ENCODE data around the gene UVRAG. TPM values are rescaled to one million over a fixed set of nuclear protein-coding genes. Genes with fewer than 3 reads are reported as not detected.
"Not testable (repeated sequence)": the region's sequence is repeated elsewhere in the genome, so short reads cannot be mapped to it uniquely, and the experiment has no call there.

Gene UVRAG
- total RNA-seq, 3 donors from 2014 or later (not counting 1 experiment from before 2014, with no cell fraction given): 39.9 to 52.5 (median 41.4) TPM

- Histone ChIP-seq H3K27me3 (ENCODE audit: control insufficient read depth, insufficient read depth, low read length) (no peaks in the 10 kb centered on the region), H3K4me3 (ENCODE audit: low read length) (no peak overlapping the region), H3K36me3 (ENCODE audit: control insufficient read depth, insufficient read depth, low read length) (no peaks in the 10 kb centered on the region), H3K4me1 (ENCODE audit: control insufficient read depth, insufficient read depth, low read length) (no peaks in the 10 kb centered on the region), H3K9me3 (ENCODE audit: control insufficient read depth, insufficient read depth, low read length) (no peaks in the 10 kb centered on the region), H3K27ac (ENCODE audit: low read length) (peak overlapping the region; percentile 6)
- Mint-ChIP-seq H3K4me1 (peaks cover 19 to 27% of the 10 kb centered on the region in 2 donors), H3K4me3 (no peak overlapping the region), H3K27ac (peak overlapping the region in 1 of 2 donors; percentile 25), H3K36me3 (no peaks in the 10 kb centered on the region), H3K9me3 (no peaks in the 10 kb centered on the region), H3K27me3 (ENCODE audit: low read depth in 2 of 2) (no peaks in the 10 kb centered on the region)
- DNase-seq (no peak), ATAC-seq (no peak)
- TF ChIP-seq, protein P1, sequence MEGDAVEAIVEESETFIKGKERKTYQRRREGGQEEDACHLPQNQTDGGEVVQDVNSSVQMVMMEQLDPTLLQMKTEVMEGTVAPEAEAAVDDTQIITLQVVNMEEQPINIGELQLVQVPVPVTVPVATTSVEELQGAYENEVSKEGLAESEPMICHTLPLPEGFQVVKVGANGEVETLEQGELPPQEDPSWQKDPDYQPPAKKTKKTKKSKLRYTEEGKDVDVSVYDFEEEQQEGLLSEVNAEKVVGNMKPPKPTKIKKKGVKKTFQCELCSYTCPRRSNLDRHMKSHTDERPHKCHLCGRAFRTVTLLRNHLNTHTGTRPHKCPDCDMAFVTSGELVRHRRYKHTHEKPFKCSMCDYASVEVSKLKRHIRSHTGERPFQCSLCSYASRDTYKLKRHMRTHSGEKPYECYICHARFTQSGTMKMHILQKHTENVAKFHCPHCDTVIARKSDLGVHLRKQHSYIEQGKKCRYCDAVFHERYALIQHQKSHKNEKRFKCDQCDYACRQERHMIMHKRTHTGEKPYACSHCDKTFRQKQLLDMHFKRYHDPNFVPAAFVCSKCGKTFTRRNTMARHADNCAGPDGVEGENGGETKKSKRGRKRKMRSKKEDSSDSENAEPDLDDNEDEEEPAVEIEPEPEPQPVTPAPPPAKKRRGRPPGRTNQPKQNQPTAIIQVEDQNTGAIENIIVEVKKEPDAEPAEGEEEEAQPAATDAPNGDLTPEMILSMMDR (IDR thresholded peaks at IDR 0.05): no peak
- 31% methylated on average over 8 of the region's 8 CpGs for WGBS (ENCODE audit: insufficient coverage)
- intact Hi-C loops (cut with micrococcal nuclease): no loop called here
Measured at GRCh38 chr11:75873417-75874221, 58.6 kb downstream of the UVRAG start.

DNA sequence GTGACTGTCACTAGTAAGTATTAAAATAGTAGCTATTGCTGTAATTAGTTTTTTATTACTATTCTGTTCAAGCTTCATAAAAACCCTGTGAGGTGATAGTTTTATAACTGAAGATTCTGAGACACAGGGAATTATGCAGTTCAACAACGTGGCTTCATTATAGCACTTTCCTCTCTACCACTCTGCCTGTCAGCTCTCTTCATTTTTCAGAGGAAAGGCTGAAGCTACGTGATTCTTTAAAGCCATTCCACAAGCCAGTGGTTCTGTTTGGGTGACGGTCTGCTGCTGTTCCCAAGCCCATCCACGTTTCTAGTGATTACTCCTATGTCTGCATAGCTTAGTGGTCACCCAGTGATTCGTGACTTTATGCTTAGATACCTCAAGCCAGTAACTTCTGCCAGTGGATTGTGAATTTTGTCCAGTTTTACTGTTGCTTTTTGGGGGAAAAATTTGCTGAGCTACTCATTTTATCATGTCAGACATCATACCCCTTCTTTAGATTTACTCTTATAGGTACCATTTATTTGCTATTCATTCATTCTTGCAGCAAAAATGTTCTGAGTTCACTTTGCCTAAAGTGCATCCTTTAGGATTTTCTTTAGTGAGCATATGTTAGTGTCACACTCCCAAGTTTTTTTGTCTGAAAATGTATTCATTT lies 59.8 kb downstream of the UVRAG start:
- Histone ChIP-seq H3K27me3 (ENCODE audit: control insufficient read depth, insufficient read depth, low read length) (no peaks in the 10 kb centered on the region), H3K27ac (ENCODE audit: low read length) (no peak overlapping the region), H3K9me3 (ENCODE audit: control insufficient read depth, insufficient read depth, low read length) (no peaks in the 10 kb centered on the region), H3K4me1 (ENCODE audit: control insufficient read depth, insufficient read depth, low read length) (no peaks in the 10 kb centered on the region), H3K36me3 (ENCODE audit: control insufficient read depth, insufficient read depth, low read length) (peaks cover 2% of the 10 kb centered on the region), H3K4me3 (ENCODE audit: low read length) (no peak overlapping the region)
- Mint-ChIP-seq H3K27ac (no peak overlapping the region), H3K4me1 (peaks cover 19 to 27% of the 10 kb centered on the region in 2 donors), H3K4me3 (no peak overlapping the region), H3K27me3 (ENCODE audit: low read depth in 2 of 2) (no peaks in the 10 kb centered on the region), H3K36me3 (no peaks in the 10 kb centered on the region), H3K9me3 (no peaks in the 10 kb centered on the region)
- no peak for DNase-seq
- intact Hi-C loops (cut with micrococcal nuclease): no loop called here
- ATAC-seq: no peak
- TF ChIP-seq, protein P1 (IDR thresholded peaks at IDR 0.05): no peak
- 69% methylated on average over 5 of the region's 5 CpGs for WGBS (ENCODE audit: insufficient coverage)

GRCh38 chr11:75877327-75877726 lies 62.3 kb downstream of the UVRAG start:
- peaks cover 19 to 27% of the 10 kb centered on the region in 2 donors for H3K4me1 Mint-ChIP-seq
- H3K9me3 Mint-ChIP-seq; H3K27me3 ChIP-seq (ENCODE audit: control insufficient read depth, insufficient read depth, low read length); H3K27ac Mint-ChIP-seq; ATAC-seq; H3K36me3 Mint-ChIP-seq; DNase-seq; H3K4me3 ChIP-seq (ENCODE audit: low read length); intact Hi-C loops (cut with micrococcal nuclease); H3K9me3 ChIP-seq (ENCODE audit: control insufficient read depth, insufficient read depth, low read length); H3K4me1 ChIP-seq (ENCODE audit: control insufficient read depth, insufficient read depth, low read length); H3K4me3 Mint-ChIP-seq; H3K27me3 Mint-ChIP-seq (ENCODE audit: low read depth in 2 of 2); H3K27ac ChIP-seq (ENCODE audit: low read length): not testable (repeated sequence)
- H3K36me3 ChIP-seq (ENCODE audit: control insufficient read depth, insufficient read depth, low read length): peaks cover 10% of the 10 kb centered on the region
- WGBS (ENCODE audit: insufficient coverage): 98% methylated on average over 5 of the region's 27 CpGs

DNA sequence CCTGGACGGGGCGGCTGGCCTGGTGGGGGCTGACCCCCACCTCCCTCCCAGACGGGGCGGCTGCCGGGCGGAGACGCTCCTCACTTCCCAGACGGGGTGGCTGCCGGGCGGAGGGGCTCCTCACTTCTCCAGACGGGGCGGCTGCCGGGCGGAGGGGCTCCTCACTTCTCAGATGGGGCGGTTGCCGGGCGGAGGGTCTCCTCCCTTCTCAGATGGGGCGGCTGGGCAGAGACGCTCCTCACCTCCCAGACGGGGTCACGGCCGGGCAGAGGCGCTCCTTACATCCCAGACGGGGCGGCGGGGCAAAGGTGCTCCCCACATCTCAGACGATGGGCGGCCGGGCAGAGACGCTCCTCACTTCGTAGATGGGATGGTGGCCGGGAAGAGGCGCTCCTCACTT lies 62.9 kb downstream of the UVRAG start:
- H3K36me3 Mint-ChIP-seq; H3K27ac ChIP-seq (ENCODE audit: low read length); H3K4me1 ChIP-seq (ENCODE audit: control insufficient read depth, insufficient read depth, low read length); H3K27me3 Mint-ChIP-seq (ENCODE audit: low read depth in 2 of 2); H3K9me3 Mint-ChIP-seq; H3K27me3 ChIP-seq (ENCODE audit: control insufficient read depth, insufficient read depth, low read length); ATAC-seq; H3K9me3 ChIP-seq (ENCODE audit: control insufficient read depth, insufficient read depth, low read length); H3K27ac Mint-ChIP-seq; DNase-seq; H3K4me3 ChIP-seq (ENCODE audit: low read length); intact Hi-C loops (cut with micrococcal nuclease); H3K4me3 Mint-ChIP-seq: not testable (repeated sequence)
- H3K36me3 ChIP-seq (ENCODE audit: control insufficient read depth, insufficient read depth, low read length): peaks cover 10% of the 10 kb centered on the region
- 96% methylated on average over 20 of the region's 33 CpGs for WGBS (ENCODE audit: insufficient coverage)
- peaks cover 19 to 29% of the 10 kb centered on the region in 2 donors for H3K4me1 Mint-ChIP-seq

Data from natural killer cell (primary cell).